GM18498 (cell line): Measurements from ENCODE around the gene PSD4.

Experiments
- ATAC-seq: cut with Tn5 transposase; IDR thresholded peaks from one replicate; pipeline ENCODE4 v1.9.1; 2021; ENCODE audit warnings: mild to moderate bottlenecking, moderate library complexity; ENCODE audit not compliant: unreplicated experiment

PSD4 gene

DNA sequence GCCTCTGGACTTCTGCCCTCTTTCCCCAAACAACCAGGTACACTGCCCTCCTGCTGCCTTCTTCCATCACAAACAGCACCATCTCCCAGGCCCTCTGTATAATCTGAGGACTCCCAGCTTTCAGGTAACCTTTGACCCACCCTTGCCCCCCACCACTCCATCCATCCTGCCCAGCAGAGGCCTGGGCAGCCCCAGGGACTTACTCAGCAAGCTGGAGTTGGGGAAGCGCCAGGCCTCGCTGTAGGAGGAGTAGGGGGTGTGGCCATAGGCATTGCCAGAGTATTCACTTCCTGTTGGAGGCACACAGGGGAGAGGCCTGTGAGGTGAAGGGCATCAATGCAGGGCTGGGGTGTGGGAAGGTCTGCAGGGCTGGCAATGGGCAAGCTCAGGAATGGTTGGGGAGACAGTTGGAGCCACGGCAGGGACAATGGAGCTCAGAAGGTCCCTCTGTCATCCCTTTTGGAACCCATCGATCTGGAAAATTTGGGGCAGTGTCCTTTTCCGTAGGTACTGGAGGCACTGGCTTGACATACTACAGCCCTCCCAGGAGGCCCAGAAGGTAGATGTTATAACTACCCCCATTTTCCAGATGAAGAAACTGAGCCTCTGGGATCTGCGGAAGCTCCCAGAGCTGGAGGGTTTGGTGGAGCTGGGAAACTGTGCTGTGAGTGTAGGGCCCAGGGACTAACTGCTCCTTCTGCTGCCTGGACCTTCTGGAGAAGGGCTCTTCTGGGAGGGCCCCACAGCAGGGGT lies 46.3 kb downstream of the PSD4 start:
- no peak for ATAC-seq

DNA sequence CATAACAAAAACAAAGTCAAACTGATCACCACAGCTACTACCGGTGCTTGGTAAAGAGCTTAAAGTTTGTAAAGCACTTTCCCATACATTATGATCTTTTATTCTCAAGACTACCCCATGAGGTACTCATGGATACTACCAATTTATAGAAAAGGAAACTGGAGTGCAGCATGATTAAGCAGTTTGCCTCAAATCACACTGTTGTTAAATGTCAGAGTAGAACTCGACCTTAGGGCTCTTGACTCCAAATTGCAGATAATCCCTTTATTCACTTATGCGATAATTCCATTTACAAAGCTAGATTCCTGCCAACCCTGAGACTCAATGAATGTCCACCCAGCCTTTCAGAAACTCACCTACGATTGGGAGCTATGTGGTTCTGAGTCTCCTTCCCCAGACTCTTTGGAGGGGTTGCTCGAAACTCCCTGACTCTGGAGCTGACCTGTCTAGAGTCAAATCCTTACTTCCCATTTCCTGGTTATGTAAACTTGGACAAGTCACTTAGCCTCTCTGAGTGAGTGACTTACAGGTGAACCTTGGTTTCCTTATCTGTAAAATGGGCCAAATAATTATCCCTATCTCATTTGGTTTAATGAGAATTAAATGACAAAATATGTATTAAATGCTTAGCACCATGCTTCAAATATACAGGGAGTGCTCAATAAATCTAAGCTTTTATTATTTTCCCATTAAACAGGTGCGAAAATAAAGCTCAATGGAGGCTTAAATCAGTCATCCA lies 47.4 kb downstream of the PSD4 start:
- no peak for ATAC-seq

DNA sequence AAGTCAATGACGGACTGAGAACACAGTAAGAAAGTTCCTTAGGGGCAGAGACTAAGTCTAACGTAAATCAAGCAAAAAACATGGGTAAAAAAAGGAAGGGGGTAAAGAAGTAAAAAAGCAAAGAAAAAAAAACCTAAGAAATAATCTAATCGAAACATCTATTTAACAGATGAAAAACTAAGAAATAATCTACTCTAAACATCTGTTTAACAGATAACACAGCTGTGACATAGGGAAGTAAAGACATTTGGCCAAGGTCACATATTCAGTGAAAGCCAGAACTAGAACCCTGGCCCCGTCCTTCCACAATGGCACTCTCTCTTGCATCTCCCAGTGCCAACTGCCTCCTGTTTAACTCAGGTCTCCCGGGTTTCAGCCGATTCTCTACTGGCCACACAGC lies 48.1 kb downstream of the PSD4 start:
- no peak for ATAC-seq

DNA sequence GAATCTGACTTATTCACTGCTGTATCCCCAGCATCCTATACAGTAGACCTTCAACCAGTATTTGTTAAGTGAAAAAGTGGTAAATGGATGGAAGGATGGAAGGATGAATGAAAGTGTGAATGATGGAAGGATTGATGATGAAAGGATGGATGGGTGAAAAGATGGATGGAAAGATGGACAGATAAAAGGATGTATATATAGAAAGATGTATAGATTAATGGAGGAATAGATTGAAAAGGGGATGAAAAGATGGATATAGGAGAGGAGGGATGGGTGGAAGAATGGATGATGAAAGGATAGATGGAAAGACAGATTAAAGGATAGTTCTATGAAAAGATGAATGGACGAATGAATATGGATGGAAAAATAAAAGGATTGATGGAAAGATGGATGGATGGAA lies 50.0 kb downstream of the PSD4 start:
- no peak for ATAC-seq

DNA sequence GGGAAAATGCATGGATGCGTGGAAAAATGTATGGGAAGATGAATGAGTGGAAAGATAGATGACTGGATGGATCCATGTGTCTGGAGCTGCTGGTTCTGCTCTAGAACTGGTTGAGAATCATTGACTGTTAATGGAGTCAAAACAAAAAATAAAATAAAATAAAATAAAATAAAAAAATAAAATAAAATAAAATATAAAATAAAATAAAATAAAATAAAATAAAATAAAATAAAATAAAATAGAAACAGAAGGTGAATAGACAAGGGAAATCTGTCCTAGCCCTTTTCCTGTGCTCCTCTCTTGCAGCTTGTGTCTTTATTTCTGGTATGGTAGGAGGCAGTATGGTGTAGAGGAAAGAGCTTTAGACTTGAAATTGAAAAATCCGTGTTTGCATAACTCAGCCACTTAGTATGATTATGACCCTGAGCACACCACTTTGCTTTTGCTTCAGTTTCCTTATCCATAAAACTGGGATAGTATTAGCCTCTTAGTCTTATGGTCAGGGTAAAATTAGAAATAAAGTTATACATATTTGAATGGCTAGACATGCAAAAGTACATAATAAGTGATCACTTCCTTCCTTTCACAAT lies 51.0 kb downstream of the PSD4 start:
- ATAC-seq: no peak

DNA sequence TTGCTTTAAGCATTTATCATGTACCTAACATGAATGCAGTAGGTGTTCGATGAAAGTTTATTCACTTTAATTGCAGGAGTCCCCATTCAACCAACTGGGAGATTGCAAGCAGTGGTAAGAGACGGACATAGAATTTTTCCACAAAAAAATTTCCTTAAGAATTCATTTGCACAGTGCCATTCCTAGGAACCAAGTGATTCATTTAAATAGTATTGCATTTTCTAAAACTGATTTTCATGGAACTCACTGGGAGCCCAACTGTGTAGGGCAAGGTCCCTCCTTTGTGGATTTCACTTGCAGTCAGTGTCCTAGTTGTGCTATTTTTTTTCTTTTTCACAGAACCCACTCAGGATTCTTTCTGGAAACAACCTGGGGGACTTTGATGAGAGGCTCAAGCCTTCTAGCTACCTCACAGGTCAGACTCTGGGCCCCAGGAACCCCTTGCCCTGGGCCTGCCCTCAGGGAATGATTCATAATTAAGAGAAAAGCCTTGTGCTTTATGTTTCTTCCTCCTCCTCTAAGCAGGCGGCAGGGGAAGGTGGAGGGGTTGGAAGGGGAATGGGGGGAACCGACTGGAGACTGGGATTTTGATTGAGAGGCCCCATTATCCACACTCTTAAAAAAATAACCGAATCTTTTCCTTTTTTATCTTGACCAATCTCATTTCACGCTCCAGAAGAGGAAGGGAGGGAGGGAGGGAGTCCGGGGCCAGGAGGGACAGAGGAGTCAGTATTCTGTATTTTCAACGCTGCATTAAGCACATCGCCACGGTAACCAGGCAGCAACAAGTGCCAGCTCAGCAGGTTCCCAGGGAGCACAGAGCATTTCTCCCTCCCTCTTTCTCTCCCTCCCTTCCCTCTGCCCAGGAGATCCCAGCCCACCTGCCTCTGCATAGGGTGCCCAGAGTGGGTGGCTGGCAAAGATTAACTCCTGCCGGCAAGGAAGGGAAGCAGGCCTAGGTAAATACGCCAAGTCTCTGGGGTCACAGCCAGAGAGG lies 51.8 kb downstream of the PSD4 start:
- no peak for ATAC-seq

DNA sequence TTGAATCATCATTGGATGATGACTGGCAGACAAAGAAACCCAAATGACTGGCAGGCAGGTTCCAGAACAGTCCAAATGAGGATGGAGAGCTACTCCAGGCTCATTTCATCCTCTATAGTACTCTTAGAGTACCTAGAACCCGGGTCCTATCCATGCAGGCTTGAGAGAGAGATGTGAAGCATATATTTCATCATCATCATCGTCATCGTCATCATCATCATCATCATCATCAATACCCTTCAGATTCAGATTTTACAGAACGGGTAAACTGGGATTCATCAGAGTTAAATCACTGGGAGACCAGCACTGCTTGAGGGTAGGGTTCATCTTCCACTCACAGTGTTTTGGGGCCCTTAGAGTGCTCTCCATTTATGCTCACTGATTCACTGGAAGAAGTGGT lies 52.7 kb downstream of the PSD4 start:
- ATAC-seq: no peak

DNA sequence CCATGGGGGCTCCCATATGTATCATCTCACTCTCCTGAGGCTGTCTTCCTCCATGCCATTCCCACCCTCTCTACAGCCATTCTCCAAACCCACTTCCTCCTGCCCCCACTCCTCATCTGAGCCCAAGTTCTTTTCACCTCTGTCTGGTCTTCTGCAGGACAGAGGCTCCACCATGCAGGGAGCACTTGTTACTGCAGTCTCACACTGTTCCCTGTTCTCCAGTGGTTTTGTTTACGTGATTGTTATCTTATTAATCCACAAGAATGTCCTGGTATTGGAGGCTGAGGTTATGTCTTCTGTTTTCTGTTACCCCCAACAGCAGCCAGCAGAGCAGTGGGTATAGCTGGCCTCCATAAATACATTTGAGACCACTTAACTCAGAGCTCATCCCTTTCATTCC lies 53.5 kb downstream of the PSD4 start:
- no peak for ATAC-seq

DNA sequence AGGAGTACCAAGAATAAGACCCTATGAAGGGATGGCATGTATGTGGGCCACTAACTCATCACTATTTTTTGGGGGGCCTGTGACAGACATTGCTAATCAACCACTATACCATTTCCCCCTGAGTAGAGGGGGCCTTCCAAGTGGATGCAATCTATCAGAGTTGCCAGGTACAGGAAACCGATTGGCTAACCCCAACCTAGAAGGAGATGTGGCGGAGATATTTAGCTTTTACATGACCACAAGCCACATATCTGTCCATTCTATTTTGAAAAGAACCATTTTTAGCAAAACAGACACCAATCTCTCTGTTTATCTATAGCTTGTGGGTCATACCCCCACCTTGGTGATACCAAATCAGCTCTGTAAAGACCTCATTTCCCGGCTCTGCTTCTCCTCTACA lies 53.9 kb downstream of the PSD4 start:
- no peak for ATAC-seq

DNA sequence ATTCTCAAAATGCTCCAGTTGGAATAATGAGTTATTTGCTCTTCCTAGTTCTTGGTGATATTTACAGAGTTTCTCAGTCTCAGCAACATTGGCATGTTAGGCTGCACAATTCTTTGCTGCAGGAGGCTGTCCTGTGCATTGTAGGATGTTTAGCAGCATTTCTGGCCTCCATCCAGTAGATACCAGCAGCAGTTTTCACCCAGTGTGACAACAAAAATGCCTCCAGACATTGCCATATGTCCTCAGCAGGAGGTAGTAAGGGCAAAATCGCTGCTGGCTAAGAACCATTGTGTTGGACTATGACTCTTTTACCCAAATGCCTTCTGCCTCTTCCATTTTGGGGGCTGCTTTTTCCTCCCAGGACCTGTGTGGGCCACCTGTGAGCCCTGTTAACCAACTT lies 54.6 kb downstream of the PSD4 start:
- no peak for ATAC-seq

DNA sequence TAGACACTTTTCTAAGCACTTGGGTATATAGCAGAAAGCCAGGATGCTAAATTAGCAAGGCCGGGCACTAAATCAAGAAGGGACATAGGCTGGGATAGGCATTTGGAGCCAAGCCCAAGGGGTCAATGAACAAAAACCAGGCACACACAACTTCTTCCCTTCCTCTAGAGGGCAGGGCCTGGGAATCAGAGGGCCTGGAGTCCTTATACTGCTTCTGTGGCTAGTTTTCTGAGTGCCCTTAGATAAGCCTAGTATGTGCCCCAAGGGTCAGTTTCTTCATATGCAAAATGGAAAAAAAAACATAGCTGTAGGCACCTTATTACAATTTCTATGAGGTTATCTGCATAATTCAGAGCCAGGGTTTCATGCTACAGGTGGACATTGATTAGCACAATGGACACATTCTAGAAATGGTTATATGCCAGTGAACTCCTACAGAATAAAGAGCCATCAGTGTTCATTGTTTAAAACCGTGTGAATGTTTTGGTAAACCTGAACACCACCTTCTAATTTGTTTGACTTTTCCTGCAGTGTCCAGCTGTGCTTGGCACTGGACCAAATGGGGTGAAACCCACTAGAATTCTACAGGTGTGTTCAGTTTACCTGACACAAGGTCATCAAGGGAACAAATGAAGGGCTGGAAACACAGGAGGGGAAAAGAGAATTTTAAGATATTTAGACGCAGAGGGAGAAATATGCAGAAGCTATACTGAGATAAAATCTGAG lies 55.4 kb downstream of the PSD4 start:
- no peak for ATAC-seq

DNA sequence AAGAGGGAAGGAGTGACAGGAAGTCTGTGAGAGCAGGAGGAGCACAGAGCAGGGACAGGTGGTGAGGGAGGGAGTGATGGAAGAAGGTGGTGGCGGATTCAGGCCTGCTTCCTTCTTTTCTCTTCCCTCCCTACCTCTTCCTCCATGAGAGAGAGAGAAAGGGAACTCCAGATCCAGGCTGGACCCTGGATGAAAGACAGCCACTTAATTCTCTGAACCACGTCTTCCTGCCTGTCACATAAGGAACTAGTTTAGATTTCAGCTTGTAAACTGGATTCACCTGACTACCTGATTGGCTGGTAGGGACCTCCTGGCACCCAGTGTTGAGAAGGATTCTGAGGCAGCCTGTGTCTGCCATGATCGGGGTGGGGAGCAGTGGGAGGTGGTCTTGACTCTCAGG lies 56.0 kb downstream of the PSD4 start:
- no peak for ATAC-seq

DNA sequence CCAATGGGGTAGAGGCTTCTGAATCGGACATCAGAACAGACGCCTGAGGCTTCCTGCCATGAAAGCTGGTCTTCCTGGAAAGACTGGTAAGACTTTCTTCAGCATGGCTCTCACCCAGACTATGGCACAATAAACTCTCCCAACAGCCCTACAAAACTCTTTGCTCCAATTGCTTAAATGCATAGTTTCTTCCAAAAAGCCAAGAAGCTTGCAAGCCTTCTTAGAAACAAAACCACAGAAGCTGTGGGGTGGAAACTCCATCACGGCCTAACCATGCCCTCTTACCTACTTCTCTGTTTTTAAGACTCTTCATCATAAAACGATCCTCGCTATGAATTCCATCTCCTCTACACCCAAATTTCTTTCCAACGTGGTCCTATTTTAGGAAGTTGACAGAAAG lies 56.8 kb downstream of the PSD4 start:
- ATAC-seq: no peak

DNA sequence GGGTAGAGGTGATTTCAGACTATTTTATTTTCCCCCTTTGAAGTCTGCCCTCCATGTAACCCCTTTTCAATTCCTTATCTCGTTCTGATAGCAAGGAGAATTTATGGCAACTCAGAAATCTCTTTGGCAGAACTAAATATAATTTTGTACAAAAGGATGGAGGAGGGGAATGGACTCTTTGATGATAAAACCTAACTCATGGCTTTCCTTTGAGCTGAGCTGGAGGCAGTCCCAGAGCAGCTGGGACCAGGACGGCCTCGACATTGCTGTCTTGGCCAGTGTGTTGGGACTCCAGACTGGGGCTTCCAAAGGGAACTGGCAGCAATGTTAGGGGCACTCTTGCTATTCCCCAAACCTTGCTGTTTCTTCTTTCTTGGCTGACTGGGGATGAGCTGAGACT lies 57.3 kb downstream of the PSD4 start:
- ATAC-seq: no peak

DNA sequence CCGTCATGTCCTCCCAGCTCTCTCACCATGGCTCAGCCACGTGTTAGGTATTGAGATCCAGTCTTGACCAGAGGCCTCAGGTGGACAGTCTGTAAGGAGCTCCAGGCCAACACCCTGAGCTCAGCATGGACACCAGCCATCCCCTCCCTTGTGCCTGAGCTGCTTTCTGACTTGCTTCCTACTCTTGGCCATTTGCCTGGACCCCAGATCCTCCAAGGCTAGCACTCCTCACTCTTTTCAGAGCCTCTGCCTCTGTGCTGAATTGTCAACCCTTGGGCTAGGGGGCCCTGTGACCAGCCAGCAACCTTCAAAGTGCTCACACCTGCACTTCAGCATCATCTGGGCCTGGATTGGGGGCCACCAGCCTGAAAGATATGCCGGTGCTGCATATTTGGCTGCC lies 58.4 kb downstream of the PSD4 start:
- ATAC-seq: no peak

DNA sequence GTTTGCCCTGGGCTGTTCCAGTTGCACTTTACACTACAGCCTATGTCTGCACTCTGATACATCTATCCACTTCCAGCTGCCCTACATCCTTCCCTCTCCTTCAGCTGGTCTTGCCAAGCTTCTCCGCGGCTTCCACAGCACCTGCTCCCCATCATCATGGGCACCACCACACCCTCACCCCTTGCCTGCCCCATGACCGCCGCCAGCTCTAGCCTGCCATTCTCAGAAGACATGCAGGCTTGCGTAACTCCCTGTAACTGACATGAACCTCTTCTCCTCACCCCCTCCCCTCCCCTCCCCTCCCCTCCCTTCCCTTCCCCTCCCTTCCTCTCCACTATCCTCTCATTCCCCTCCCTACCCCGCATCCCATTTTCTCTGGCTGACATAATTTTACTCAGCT lies 59.0 kb downstream of the PSD4 start:
- ATAC-seq: no peak

DNA sequence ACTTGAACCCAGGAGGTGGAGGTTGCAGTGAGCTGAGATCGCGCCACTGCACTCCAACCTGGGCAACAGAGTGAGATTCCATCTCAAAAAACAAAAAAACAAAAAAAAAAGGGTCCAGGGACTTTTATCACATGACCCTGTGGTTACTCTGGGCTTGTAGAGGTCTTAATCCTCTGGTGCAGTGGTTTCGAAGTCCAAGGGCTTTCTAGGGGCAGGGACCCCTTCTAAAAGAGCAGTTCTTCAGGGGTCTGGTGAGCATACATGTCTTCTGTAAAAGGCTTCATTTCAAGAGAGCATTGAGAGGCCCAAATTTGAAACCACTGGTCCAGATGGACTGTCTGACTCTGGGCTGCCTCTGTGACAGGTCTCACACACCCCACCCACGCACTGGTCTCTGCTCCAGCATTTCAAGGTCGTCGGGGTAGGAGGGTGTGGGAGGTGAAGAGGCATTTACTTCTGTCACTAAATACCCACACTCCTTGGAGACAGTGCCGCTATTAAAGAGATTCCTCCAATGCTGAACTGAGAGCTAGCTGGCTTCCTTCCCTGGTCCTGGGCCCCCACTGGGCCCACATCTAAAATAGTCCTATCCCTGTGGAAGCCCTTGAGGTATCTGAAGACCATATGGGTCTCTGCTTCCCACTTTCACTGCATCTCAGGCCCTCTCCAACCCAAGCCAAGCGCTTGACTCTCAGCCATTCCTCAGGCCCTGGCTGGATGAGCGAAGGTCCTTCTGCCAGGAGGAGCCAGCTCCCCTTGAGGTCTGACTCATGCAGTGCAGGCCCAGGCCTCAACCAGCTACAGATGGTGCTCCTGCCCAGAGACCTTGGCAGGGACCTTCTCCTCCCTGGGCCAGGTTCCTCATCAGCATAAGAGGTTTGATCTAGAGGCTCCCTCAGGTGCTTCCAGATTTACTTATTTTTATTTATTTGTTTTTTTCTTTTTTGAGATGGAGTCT lies 60.1 kb downstream of the PSD4 start:
- ATAC-seq: no peak

DNA sequence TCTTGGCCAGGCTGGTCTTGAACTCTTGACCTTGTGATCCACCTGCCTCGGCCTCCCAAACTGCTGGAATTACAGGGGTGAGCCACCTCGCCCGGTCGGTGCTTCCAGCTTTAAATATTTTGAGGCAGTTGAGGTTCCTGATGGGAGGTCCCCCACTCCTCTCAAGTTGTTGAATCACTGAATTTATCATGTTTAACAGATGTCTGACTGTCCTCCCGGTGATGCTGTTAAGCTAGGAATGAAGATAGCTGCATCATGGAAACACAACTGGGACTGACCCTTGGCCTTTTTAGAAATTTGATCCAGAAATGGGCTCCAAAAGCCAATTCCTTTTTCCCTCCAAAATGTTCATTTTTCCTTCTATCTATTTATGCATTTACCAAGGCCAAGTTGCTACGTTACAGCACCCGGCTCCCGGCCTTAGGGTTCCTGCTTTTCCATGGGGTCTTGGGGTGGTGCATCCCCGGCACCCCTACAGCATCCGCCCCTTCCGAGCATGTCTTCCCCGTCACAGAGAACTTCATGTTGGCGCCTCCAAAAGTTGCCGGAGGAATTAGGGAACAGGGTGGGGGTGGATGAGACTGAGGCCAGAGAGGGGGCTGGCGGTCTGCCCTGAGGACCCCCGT lies 61.1 kb downstream of the PSD4 start:
- ATAC-seq: peak; percentile 17
